Measurements from ENCODE around the gene GORASP1. TPM values are rescaled to one million over a fixed set of nuclear protein-coding genes. Genes with fewer than 3 reads are reported as not detected.

The GORASP1 gene
- total and polyA plus RNA-seq, 2 experiments from 2014 or later = 10.3 to 38.3 TPM

- no peak for TF ChIP-seq ZNF462 (CRISPR knock-in tag; IDR thresholded peaks at IDR 0.05)
Measured at GRCh38 chr3:39108200-39108710, 828 bp upstream of the GORASP1 start (continued).

- Mint-ChIP-seq H3K4me3 (peak overlapping the region; percentile 94), H3K4me1 (peaks cover 33% of the 10 kb centered on the region), H3K36me3 (ENCODE audit: low read depth) (no peaks in the 10 kb centered on the region; the same call in 1 of the 3 replicates), H3K9me3 (no peaks in the 10 kb centered on the region; the same call in 2 of the 3 replicates), H3K27me3 (ENCODE audit: insufficient read depth, low read depth, poor library complexity) (peaks cover 10% of the 10 kb centered on the region), H3K27ac (no peak overlapping the region)
- DNase-seq (ENCODE audit: low spot score) (peak; percentile 61), ATAC-seq (peak; percentile 50)
- no peaks in the 10 kb centered on the region for H3K36me3 ChIP-seq (ENCODE audit: insufficient read depth)
- no peaks in the 10 kb centered on the region for H3K9me2 ChIP-seq (ENCODE audit: insufficient read depth)
- peak overlapping the region; percentile 98 for H3K4me3 ChIP-seq
- H3K4me2 ChIP-seq = peak overlapping the region; percentile 82
- peak overlapping the region; percentile 98 for H2AFZ ChIP-seq
- H3K79me2 ChIP-seq (replicated peaks; ENCODE audit: insufficient read depth) = peaks cover 9% of the 10 kb centered on the region
- peaks cover 7% of the 10 kb centered on the region for H4K20me1 ChIP-seq (replicated peaks; ENCODE audit: insufficient read depth)
- no peaks in the 10 kb centered on the region for H3K27me3 ChIP-seq (ENCODE audit: insufficient read depth)
- H3K27ac ChIP-seq (ENCODE audit: low read depth) = no peak overlapping the region
- H3K4me1 ChIP-seq (ENCODE audit: insufficient read depth) = no peaks in the 10 kb centered on the region
- H3F3A ChIP-seq (replicated peaks; ENCODE audit: low read depth) = no peaks in the 10 kb centered on the region
- TF ChIP-seq REST (IDR thresholded peaks at IDR 0.05; ENCODE audit: unreplicated experiment) = no peak
- TF ChIP-seq ETS1 (IDR thresholded peaks at IDR 0.05) = no peak
- no peak for TF ChIP-seq CREB1 (CRISPR knock-in tag; IDR thresholded peaks at IDR 0.05; ENCODE audit: low read depth)
- TF ChIP-seq JUNB (IDR thresholded peaks at IDR 0.05; ENCODE audit: unreplicated experiment) = no peak
- TF ChIP-seq POLR2AphosphoS5 (IDR thresholded peaks at IDR 0.05; ENCODE audit: low read depth) = no peak
- TF ChIP-seq CTCF (conservative IDR thresholded peaks at IDR 0.05; ENCODE audit: low read depth in 2 of 2) = no peak
- TF ChIP-seq ZNF331 (CRISPR knock-in tag; IDR thresholded peaks at IDR 0.05; ENCODE audit: low read depth) = no peak
- no peak for TF ChIP-seq EZH2 (IDR thresholded peaks at IDR 0.05; ENCODE audit: low read depth, unreplicated experiment)
Measured at GRCh38 chr3:39106851-39107387, 508 bp downstream of the GORASP1 start.
